ENCODE data around the gene CORO2A. TPM values are rescaled to one million over a fixed set of nuclear protein-coding genes. Genes with fewer than 3 reads are reported as not detected.

Gene CORO2A
- total and polyA plus RNA-seq, 11 donors: 0.09 to 2.2 (median 0.22) TPM

- DNase-seq: no peak
- no peak for ATAC-seq
- intact Hi-C loops (cut with DNase I): no loop called here
- no peaks in the 10 kb centered on the region for H3K27me3 ChIP-seq
- H3K27ac ChIP-seq: no peak overlapping the region
- H3K4me1 ChIP-seq: no peaks in the 10 kb centered on the region
- no peak overlapping the region for H3K4me3 ChIP-seq
- 93 to 97% (median 96%) methylated on average over 3 of the region's 3 CpGs for WGBS, 4 donors
- H3K36me3 ChIP-seq: peaks cover 0 to 80% (median 12%) of the 10 kb centered on the region in 9 donors
- no peaks in the 10 kb centered on the region for H3K9me3 ChIP-seq
- TF ChIP-seq POLR2A (IDR thresholded peaks at IDR 0.05): no peak
- TF ChIP-seq, protein P1, sequence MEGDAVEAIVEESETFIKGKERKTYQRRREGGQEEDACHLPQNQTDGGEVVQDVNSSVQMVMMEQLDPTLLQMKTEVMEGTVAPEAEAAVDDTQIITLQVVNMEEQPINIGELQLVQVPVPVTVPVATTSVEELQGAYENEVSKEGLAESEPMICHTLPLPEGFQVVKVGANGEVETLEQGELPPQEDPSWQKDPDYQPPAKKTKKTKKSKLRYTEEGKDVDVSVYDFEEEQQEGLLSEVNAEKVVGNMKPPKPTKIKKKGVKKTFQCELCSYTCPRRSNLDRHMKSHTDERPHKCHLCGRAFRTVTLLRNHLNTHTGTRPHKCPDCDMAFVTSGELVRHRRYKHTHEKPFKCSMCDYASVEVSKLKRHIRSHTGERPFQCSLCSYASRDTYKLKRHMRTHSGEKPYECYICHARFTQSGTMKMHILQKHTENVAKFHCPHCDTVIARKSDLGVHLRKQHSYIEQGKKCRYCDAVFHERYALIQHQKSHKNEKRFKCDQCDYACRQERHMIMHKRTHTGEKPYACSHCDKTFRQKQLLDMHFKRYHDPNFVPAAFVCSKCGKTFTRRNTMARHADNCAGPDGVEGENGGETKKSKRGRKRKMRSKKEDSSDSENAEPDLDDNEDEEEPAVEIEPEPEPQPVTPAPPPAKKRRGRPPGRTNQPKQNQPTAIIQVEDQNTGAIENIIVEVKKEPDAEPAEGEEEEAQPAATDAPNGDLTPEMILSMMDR (IDR thresholded peaks at IDR 0.05): no peak
Observed at GRCh38 chr9:98216391-98216790, 24.0 kb upstream of the CORO2A start.

DNA sequence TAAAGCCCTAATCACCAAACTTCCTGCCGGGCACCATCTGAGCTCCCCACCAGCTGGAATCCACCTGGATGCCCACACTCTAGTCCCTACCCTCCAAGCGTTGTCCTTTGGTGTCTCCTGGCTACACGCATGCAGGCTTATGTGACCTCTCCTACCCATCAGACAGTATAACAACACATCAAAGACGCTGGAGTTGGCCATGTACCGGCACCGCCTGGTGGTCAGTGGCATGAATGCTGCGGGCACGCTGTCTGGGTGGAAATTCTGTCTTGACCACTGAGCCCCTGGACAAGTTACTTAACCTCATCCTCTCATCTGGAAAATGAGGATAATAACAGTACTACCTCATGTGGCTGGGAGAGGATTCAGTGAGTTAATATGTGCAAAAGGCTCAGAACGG lies 23.4 kb upstream of the CORO2A start:
- no peaks in the 10 kb centered on the region for H3K27me3 ChIP-seq
- ATAC-seq (peak in 1 of 4 donors; percentile 30), DNase-seq (no peak)
- no peaks in the 10 kb centered on the region for H3K4me1 ChIP-seq
- peaks cover 0 to 79% (median 12%) of the 10 kb centered on the region in 9 donors for H3K36me3 ChIP-seq
- H3K4me3 ChIP-seq: no peak overlapping the region
- no peak for TF ChIP-seq POLR2A (IDR thresholded peaks at IDR 0.05)
- TF ChIP-seq, protein P1 (IDR thresholded peaks at IDR 0.05): peak in 5 of 12 donors; percentile 10 to 34 (median 23)
- intact Hi-C loops (cut with DNase I): no loop called here
- H3K27ac ChIP-seq: no peak overlapping the region
- H3K9me3 ChIP-seq: no peaks in the 10 kb centered on the region
- WGBS, 4 donors: 81 to 84% (median 82%) methylated on average over 8 to 9 of the region's 9 CpGs

GRCh38 chr9:98215271-98215670 lies 22.8 kb upstream of the CORO2A start:
- Histone ChIP-seq H3K27ac (no peak overlapping the region), H3K27me3 (no peaks in the 10 kb centered on the region), H3K9me3 (no peaks in the 10 kb centered on the region), H3K36me3 (peaks cover 0 to 79% (median 8%) of the 10 kb centered on the region in 9 donors), H3K4me1 (no peaks in the 10 kb centered on the region), H3K4me3 (no peak overlapping the region)
- 89 to 91% (median 90%) methylated on average over 5 of the region's 5 CpGs for WGBS, 4 donors
- no peak for ATAC-seq
- no peak for DNase-seq
- TF ChIP-seq, protein P1 (IDR thresholded peaks at IDR 0.05): no peak
- TF ChIP-seq POLR2A (IDR thresholded peaks at IDR 0.05): no peak
- intact Hi-C loops (cut with DNase I): no loop called here

DNA sequence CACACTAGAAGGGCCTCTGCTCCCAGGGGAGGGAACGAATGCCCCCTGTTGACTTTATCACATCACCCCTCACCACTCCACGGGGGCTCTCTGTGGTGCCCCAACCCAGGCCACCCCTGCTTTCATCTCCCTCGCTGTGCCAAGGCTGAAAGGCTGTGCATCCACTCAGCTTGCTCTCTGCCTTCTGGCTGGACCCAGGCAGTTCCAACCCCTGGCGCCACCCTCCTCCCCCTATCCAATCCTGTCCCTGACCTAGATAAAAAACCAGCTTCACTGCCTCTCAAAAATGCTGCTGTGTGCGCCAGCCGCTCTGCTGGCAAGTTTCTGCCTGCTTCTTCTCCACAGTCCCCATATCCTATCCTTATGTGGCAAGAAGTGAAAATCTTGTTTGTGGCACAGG lies 22.4 kb upstream of the CORO2A start:
- Histone ChIP-seq H3K4me1 (no peaks in the 10 kb centered on the region), H3K9me3 (no peaks in the 10 kb centered on the region), H3K36me3 (peaks cover 0 to 78% (median 8%) of the 10 kb centered on the region in 9 donors), H3K27me3 (no peaks in the 10 kb centered on the region), H3K4me3 (no peak overlapping the region), H3K27ac (no peak overlapping the region)
- intact Hi-C loops (cut with DNase I): no loop called here
- DNase-seq (no peak), ATAC-seq (no peak)
- TF ChIP-seq, protein P1 (IDR thresholded peaks at IDR 0.05): no peak
- TF ChIP-seq POLR2A (IDR thresholded peaks at IDR 0.05): no peak
- 68 to 79% (median 76%) methylated on average over 6 of the region's 6 CpGs for WGBS, 4 donors

All from heart left ventricle (tissue), 16 donors.